Stromal cell of bone marrow (primary cell): Measurements from ENCODE around the gene DND1.
"Not testable (repeated sequence)": the region's sequence is repeated elsewhere in the genome, so short reads cannot be mapped to it uniquely, and the experiment has no call there.

Source experiments
- DNase-seq: peaks from one replicate; pipeline ENCODE4 v3.0.0-alpha.2; 2012; ENCODE audit warnings: low read depth

Gene DND1

GRCh38 chr5:140673187-140673976, at the start of gene DND1:
Gene DND1, minus strand, starts transcription at chr5:140673576. Its CDS starts 34 bp downstream, at chr5:140673542.
- DNase-seq, result no peak

GRCh38 chr5:140721395-140721794, 48.0 kb upstream of the DND1 start:
- DNase-seq, result not testable (repeated sequence)

GRCh38 chr5:140720738-140721137, 47.4 kb upstream of the DND1 start:
- not testable (repeated sequence) for DNase-seq

GRCh38 chr5:140718266-140718592, 44.9 kb upstream of the DND1 start:
- DNase-seq, result no peak

- DNase-seq, result not testable (repeated sequence)
Observed at GRCh38 chr5:140716238-140716637, 42.9 kb upstream of the DND1 start.

- no peak for DNase-seq
Observed at GRCh38 chr5:140713562-140714094, 40.3 kb upstream of the DND1 start.

GRCh38 chr5:140711794-140712193, 38.4 kb upstream of the DND1 start:
- DNase-seq, result no peak

GRCh38 chr5:140710899-140711552, 37.6 kb upstream of the DND1 start:
- DNase-seq, result peak; percentile 95

- not testable (repeated sequence) for DNase-seq
Observed at GRCh38 chr5:140708787-140709186, 35.4 kb upstream of the DND1 start.

GRCh38 chr5:140707812-140708211, 34.4 kb upstream of the DND1 start:
- no peak for DNase-seq

GRCh38 chr5:140700177-140701144, 27.1 kb upstream of the DND1 start, which contains the start of gene ZMAT2:
Gene ZMAT2, plus strand, starts transcription at chr5:140700447. Its CDS starts 14 bp downstream, at chr5:140700461.
- peak; percentile 99 for DNase-seq

GRCh38 chr5:140696891-140697492, 23.6 kb upstream of the DND1 start:
- no peak for DNase-seq

- no peak for DNase-seq
Observed at GRCh38 chr5:140694276-140694675, 20.9 kb upstream of the DND1 start.

- peak; percentile 93 for DNase-seq
Observed at GRCh38 chr5:140690941-140691924, 17.9 kb upstream of the DND1 start, which contains the start of the genes HARS1 and HARS2. Gene HARS1, minus strand, starts transcription at chr5:140691370. Its CDS starts 66 bp downstream, at chr5:140691304. Gene HARS2, plus strand, starts transcription at chr5:140691455. Its CDS starts 194 bp downstream, at chr5:140691649.

GRCh38 chr5:140690376-140690932, 17.1 kb upstream of the DND1 start:
- no peak for DNase-seq

GRCh38 chr5:140678993-140679392, 5.6 kb upstream of the DND1 start:
- DNase-seq, result no peak

GRCh38 chr5:140677947-140678346, 4.6 kb upstream of the DND1 start:
- DNase-seq, result no peak

GRCh38 chr5:140674629-140675028, 1.3 kb upstream of the DND1 start:
- DNase-seq, result no peak

- no peak for DNase-seq
Observed at GRCh38 chr5:140674211-140674610, 835 bp upstream of the DND1 start.
